ENCODE measurements around the gene GTF2A1L.

The GTF2A1L gene

GRCh38 chr2:48709096-48710034 is 91.7 kb downstream of the GTF2A1L start:
- DNase-seq = no peak

DNA sequence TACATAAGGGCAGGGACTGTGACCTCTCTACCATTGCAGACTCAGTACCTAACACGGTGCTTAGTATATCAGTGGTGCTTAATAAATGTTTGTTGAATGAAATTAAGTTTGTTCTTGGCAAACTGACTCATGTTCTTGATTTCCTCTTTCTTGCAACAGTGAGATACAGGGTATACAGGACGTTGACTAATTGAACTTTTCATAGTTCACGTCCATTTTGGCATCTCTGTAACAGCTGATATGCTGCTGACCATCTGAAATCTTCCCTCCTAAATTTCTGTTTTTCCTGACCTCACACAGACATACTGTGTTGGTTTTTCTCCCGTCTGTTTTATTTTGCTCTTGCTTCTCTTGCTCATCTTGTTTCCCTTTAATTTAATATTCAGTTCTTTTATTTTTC is 93.7 kb downstream of the GTF2A1L start:
- DNase-seq = no peak

DNA sequence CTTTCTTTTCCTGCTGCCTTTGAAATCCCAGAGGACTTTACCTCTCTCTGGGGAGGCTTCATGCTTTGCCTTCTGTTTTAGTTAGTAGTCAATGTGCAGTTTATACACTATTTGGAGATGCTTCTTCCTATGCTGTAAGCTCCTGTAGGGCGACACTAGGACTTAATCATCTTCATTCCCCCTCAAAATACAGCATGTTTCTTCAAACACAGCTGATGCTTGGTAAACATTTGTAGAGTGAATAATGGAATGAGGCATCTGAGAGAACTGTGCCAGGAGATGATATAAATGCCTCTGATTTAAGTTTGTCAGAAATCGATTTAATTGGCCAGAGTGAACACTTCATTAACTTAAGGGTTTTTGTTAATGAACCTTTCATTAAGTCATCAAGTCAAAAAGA is 94.5 kb downstream of the GTF2A1L start:
- no peak for DNase-seq

DNA sequence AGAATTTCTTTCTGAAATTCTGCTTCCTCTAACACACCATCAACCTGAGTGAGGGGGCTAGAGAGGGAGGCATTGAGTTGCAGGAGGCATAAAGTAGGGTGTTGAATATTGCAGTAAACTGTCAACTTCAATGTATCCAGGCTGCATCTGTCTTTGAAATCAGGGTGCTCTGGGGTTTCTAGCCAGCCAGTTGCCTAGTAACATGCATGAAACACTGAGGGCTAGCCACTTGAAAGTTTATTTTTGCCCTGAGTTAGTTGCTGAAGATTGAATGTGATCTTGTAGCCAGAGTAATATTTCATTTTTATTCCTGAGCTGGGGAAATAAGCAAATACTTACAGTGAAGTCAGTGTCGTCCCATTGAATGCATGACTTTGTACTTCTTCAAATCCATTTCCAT is 96.0 kb downstream of the GTF2A1L start:
- DNase-seq = no peak

- no peak for DNase-seq
These were observed 96.6 kb downstream of the GTF2A1L start for GRCh38 chr2:48714245-48714644.

- no peak for DNase-seq
These were observed 97.6 kb downstream of the GTF2A1L start for GRCh38 chr2:48715042-48715899.

- DNase-seq = no peak
These were observed 98.3 kb downstream of the GTF2A1L start for GRCh38 chr2:48715956-48716355.

- DNase-seq = no peak
These were observed 100.2 kb downstream of the GTF2A1L start for GRCh38 chr2:48717846-48718245.

DNA sequence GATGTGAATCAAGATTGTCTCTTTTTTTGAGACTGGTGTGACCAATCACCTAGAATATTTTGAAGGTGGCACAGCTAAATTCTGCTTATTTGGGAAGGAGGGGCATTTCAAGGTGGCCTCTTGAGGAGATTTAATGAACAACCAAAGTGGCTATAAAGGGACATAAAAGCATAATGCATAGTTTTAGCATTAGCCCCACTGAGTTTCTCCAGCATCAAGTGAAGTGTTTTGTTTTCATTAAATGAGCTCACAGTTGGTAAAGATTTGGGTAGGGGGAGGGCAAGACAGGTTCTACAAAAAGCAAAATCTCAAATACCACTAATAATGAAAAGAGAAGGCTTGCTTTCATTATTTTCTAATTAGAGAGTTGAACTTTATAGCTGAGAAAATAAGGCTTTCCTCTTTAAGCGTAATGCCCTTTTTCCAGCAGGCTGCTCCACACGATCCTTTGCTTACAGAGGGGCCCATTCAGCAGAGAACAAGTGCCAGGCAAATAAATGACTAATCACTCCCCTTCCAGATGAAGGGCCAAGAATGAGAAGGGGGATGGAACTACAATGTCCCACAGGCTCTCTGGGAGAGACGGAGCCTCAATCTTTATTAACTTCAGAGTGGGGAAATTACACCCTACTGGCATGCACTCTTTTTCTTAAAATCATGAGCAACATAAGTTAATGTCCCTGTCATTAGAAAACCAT is 102.0 kb downstream of the GTF2A1L start:
- DNase-seq = no peak

- DNase-seq = no peak
These were observed 103.5 kb downstream of the GTF2A1L start for GRCh38 chr2:48721158-48721557.

- DNase-seq = no peak
These were observed 104.7 kb downstream of the GTF2A1L start for GRCh38 chr2:48722391-48722790.

DNA sequence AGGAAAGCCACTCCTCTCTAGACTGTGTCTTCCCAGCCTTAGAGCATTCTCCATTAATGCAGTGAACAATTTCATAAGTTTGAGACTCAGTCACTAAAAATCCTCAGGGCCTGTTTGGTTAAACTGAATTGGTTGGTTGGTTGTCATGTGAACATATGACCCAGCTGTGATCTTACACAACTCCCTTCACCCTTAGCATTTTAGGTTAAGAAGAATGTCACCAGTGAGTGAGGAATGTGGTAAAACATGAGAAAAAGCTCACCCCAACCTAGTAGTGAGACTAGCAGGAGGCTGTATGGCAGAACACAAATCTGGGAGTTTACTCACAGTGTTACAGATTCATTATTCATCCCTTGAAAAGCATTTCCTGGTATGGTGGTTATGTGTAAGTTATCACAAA is 105.5 kb downstream of the GTF2A1L start:
- no peak for DNase-seq

GRCh38 chr2:48724278-48724677 is 106.6 kb downstream of the GTF2A1L start:
- no peak for DNase-seq

- DNase-seq = no peak
These were observed 108.2 kb downstream of the GTF2A1L start for GRCh38 chr2:48725696-48726494.

GRCh38 chr2:48727560-48727959 is 109.9 kb downstream of the GTF2A1L start:
- DNase-seq = no peak

DNA sequence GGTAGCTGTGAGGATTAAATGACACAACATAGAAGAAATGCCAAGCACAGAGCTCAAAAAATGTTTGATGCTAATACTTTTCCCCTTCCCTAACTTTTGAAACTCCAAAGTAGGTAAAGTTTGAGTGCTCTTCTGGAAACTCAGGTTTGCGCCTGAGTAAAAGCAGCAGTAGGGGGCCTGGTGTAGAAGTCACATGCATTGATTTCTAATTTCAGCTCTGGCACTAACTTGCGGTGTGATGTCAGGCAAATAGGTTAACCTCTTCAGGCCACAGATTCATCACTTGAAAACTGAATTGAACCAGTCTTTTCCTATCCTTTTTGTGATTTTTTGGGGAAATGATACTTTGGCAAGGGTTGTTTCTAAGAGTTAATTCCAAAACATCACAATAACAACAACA is 110.6 kb downstream of the GTF2A1L start:
- no peak for DNase-seq

DNA sequence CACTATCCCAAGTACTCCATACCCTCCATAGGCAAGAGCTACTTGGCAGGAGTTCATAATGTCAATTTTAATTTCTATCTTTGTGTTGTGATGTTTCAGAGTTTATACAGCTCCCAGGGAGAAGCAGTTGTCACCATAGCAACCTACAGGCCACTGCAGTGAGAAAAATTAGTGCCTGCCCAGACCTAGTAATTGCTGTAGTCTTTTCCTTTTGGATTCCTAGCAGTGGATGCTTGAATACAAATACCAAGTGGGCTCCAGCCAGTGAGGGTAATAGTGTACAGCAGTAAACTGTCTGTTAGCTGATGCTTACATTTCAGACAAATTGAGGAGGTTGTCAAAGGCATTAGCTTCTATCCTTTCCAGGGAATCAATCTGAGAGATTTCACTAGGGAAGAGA is 111.2 kb downstream of the GTF2A1L start:
- DNase-seq = no peak

Data from activated CD4-positive, alpha-beta T cell treated with anti-CD3 and anti-CD28 coated beads, Interleukin-10, Interleukin-2, amounts not matched to agents 100 ng/mL and 50 ng/mL, durations not matched to agents 16 hours and 8 hours (primary cell).